ENCODE results near the gene THADA.

THADA gene

DNA sequence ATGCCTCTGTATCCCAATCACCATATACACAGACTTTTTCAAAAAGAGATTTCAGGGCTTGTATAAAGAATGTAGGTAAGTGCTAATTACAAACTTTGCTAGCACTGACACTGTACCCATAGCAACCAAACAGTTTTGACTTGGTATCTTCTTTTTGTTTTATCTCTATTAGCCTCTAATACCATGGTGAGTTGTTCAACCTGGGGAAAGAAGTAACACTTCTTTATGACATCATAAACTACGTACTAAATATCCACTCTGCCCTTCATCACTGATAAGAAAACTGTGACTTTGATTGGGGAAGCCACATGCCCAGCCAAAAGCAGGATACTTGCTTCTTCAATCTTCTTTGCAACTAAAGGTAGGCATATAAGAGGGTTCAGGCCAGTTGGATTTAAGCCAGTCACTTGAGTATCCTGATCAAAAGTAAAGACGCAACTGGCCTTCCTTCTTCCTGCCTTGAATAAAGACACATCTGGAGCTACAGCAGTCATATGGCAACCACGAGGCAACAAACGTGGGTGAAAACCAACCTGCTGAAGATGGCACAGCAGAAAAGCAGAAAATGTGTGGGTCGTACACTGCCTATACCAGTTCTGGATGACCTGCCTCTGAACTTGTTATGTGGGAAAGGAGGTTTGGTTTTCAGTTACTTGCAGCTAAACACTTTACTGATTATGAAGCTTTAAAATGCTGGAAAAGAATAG lies 16.4 kb downstream of the THADA start:
- DNase-seq (no peak), ATAC-seq (ENCODE audit: insufficient read depth, low read depth) (no peak)
- no peak for TF ChIP-seq EZH2 (IDR thresholded peaks at IDR 0.05; ENCODE audit: borderline replicate concordance, low read depth, low read length, severe bottlenecking)
- H4K20me1 ChIP-seq (ENCODE audit: insufficient read depth, low read length), result no peaks in the 10 kb centered on the region
- no peaks in the 10 kb centered on the region for H3K4me1 ChIP-seq (ENCODE audit: insufficient read depth, low read length)
- no peaks in the 10 kb centered on the region for H3K27me3 ChIP-seq (ENCODE audit: insufficient read depth, low read length, poor library complexity)
- no peaks in the 10 kb centered on the region for H3K9me3 ChIP-seq (ENCODE audit: insufficient read depth, low read length, severe bottlenecking)
- no peak overlapping the region for H3K4me3 ChIP-seq (ENCODE audit: low read depth in 1 of 2, low read length in 2 of 2)
- H2AFZ ChIP-seq (ENCODE audit: low read depth, low read length), result no peak overlapping the region
- H3K9ac ChIP-seq (ENCODE audit: low read depth, low read length), result no peak overlapping the region
- no peak overlapping the region for H3K27ac ChIP-seq (ENCODE audit: low read length)
- peaks cover 73% of the 10 kb centered on the region for H3K36me3 ChIP-seq (ENCODE audit: insufficient read depth, low read length)
- no peak overlapping the region for H3K4me2 ChIP-seq (ENCODE audit: insufficient read depth, low read length)
- H3K79me2 ChIP-seq (ENCODE audit: insufficient read depth, low read length), result no peaks in the 10 kb centered on the region

DNA sequence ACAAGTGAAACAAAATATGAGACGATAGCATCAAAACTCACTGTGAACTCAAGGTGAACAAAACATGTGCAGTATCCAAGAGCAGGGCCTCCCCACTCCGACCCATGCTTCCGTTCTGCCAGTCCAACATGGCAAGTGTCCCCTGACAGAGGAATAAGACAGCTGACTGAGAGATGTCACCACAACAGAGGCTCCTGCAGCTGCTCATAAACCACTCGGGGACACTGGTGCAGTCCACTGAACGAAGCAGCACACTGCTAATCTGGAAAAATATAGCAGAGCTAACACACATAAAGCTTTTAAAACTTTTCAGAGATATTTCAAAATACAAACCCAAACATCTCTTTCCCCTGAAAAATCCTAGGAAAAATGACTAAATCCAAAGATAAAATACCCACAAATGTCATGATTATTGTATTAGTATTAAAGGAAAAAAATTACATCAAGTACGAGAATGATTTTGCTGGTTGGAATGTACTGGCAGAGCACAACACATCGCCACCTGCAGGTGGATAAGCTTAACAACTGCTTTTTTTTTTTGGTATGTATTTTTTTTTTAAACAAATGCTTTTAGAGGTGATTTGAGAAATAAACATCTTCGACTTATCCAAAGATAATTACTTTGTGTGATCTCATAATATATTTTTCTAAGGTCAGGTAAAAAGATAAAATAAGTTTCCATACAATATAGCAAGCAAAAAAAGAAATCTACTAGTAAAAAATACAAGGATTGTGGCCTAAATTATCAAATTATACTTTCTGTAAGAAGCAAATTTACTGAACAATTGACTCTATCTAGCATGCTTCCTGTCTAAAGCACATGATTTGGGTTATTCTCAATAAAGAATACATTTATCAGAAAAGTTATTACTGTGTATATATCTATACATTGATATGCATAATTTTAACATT lies 18.6 kb downstream of the THADA start:
- H3K4me3 ChIP-seq (ENCODE audit: low read depth in 1 of 2, low read length in 2 of 2), result no peak overlapping the region
- no peak overlapping the region for H3K9ac ChIP-seq (ENCODE audit: low read depth, low read length)
- no peak for ATAC-seq (ENCODE audit: insufficient read depth, low read depth)
- H3K4me2 ChIP-seq (ENCODE audit: insufficient read depth, low read length), result no peak overlapping the region
- H3K4me1 ChIP-seq (ENCODE audit: insufficient read depth, low read length), result no peaks in the 10 kb centered on the region
- peak; percentile 82 for TF ChIP-seq CTCF (IDR thresholded peaks at IDR 0.05; ENCODE audit: borderline replicate concordance, extremely low read depth, low read length, poor library complexity, severe bottlenecking)
- TF ChIP-seq EZH2 (IDR thresholded peaks at IDR 0.05; ENCODE audit: borderline replicate concordance, low read depth, low read length, severe bottlenecking), result no peak
- H3K27me3 ChIP-seq (ENCODE audit: insufficient read depth, low read length, poor library complexity), result no peaks in the 10 kb centered on the region
- peaks cover 78% of the 10 kb centered on the region for H3K36me3 ChIP-seq (ENCODE audit: insufficient read depth, low read length)
- H2AFZ ChIP-seq (ENCODE audit: low read depth, low read length), result no peak overlapping the region
- H3K27ac ChIP-seq (ENCODE audit: low read length), result no peak overlapping the region
- H3K9me3 ChIP-seq (ENCODE audit: insufficient read depth, low read length, severe bottlenecking), result no peaks in the 10 kb centered on the region
- peak; percentile 32 for DNase-seq
- no peaks in the 10 kb centered on the region for H3K79me2 ChIP-seq (ENCODE audit: insufficient read depth, low read length)
- no peaks in the 10 kb centered on the region for H4K20me1 ChIP-seq (ENCODE audit: insufficient read depth, low read length)

DNA sequence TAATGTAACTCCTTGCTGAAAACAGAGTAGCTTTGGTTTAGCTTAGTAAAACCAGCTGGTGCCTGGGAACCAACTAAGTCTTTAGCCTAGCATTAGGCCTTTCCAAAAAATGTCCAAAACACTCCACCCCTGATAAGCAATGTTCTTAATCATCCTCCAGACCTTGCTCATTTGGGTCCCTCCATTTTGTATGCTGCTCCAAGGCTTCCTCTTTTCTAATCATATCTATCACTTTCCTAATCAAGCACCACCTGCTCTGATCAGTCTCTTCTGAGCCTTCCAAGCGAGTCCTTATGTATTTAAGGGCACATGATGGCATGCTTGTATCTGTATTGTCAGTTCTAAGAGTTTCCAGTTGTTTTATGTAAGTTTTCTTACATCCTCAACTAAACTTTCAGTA lies 23.6 kb downstream of the THADA start:
- no peak overlapping the region for H3K4me2 ChIP-seq (ENCODE audit: insufficient read depth, low read length)
- no peaks in the 10 kb centered on the region for H3K27me3 ChIP-seq (ENCODE audit: insufficient read depth, low read length, poor library complexity)
- H3K27ac ChIP-seq (ENCODE audit: low read length), result no peak overlapping the region
- H3K4me1 ChIP-seq (ENCODE audit: insufficient read depth, low read length), result no peaks in the 10 kb centered on the region
- H3K4me3 ChIP-seq (ENCODE audit: low read depth in 1 of 2, low read length in 2 of 2), result no peak overlapping the region
- TF ChIP-seq CTCF (IDR thresholded peaks at IDR 0.05; ENCODE audit: borderline replicate concordance, extremely low read depth, low read length, poor library complexity, severe bottlenecking), result no peak
- TF ChIP-seq EZH2 (IDR thresholded peaks at IDR 0.05; ENCODE audit: borderline replicate concordance, low read depth, low read length, severe bottlenecking), result no peak
- H3K9me3 ChIP-seq (ENCODE audit: insufficient read depth, low read length, severe bottlenecking), result no peaks in the 10 kb centered on the region
- H3K9ac ChIP-seq (ENCODE audit: low read depth, low read length), result no peak overlapping the region
- H2AFZ ChIP-seq (ENCODE audit: low read depth, low read length), result no peak overlapping the region
- peaks cover 87% of the 10 kb centered on the region for H3K36me3 ChIP-seq (ENCODE audit: insufficient read depth, low read length)
- H4K20me1 ChIP-seq (ENCODE audit: insufficient read depth, low read length), result no peaks in the 10 kb centered on the region
- no peaks in the 10 kb centered on the region for H3K79me2 ChIP-seq (ENCODE audit: insufficient read depth, low read length)
- DNase-seq (no peak), ATAC-seq (ENCODE audit: insufficient read depth, low read depth) (no peak)

DNA sequence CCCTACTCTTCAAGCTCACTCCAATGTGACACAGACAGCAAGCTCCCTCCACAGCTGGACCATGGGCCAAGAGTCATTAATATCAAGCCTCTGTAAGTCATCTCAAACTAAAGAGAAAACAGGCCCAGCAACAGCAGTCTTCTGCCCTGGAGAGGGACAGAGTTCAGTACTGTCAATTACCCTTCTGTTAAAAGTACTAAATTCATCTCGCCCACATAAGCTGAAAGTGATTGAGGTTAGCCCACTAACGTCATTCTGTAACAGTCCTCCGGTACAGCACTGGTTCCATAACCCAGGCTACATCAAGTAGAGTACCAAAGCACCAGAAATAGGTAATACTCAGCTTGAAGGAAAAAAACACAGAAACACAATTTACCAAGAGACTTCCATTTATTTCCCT lies 25.9 kb downstream of the THADA start:
- Histone ChIP-seq H3K4me1 (ENCODE audit: insufficient read depth, low read length) (no peaks in the 10 kb centered on the region), H3K79me2 (ENCODE audit: insufficient read depth, low read length) (no peaks in the 10 kb centered on the region), H3K27ac (ENCODE audit: low read length) (no peak overlapping the region), H3K9ac (ENCODE audit: low read depth, low read length) (no peak overlapping the region), H3K27me3 (ENCODE audit: insufficient read depth, low read length, poor library complexity) (no peaks in the 10 kb centered on the region), H3K4me2 (ENCODE audit: insufficient read depth, low read length) (no peak overlapping the region), H2AFZ (ENCODE audit: low read depth, low read length) (no peak overlapping the region), H3K9me3 (ENCODE audit: insufficient read depth, low read length, severe bottlenecking) (no peaks in the 10 kb centered on the region), H3K4me3 (ENCODE audit: low read depth in 1 of 2, low read length in 2 of 2) (no peak overlapping the region), H3K36me3 (ENCODE audit: insufficient read depth, low read length) (peaks cover 78% of the 10 kb centered on the region), H4K20me1 (ENCODE audit: insufficient read depth, low read length) (no peaks in the 10 kb centered on the region)
- no peak for ATAC-seq (ENCODE audit: insufficient read depth, low read depth)
- TF ChIP-seq EZH2 (IDR thresholded peaks at IDR 0.05; ENCODE audit: borderline replicate concordance, low read depth, low read length, severe bottlenecking), result no peak
- TF ChIP-seq CTCF (IDR thresholded peaks at IDR 0.05; ENCODE audit: borderline replicate concordance, extremely low read depth, low read length, poor library complexity, severe bottlenecking), result no peak
- no peak for DNase-seq
